Spleen (tissue), 11 donors: ENCODE data around the gene BMPR1A. TPM values are rescaled to one million over a fixed set of nuclear protein-coding genes. Genes with fewer than 3 reads are reported as not detected.

Source experiments
- DNase-seq: peaks from one replicate; pipeline ENCODE4 v3.0.0-alpha.2; 2020
- H3K27ac ChIP-seq, 8 donors: fragments of 200-600 bp; sonication (generic) in 7 of 8; 1 replicate in 4 of 8; 2 replicates in 4 of 8; pipeline versions ENCODE4 v1.5.0 to v1.8.0; 2016 to 2021; ENCODE audit warnings: inconsistent platforms in 4 of 8, mild to moderate bottlenecking in 4 of 8, moderate library complexity in 1 of 8
- H3K27me3 ChIP-seq, 7 donors: fragments of 200-600 bp; sonication (generic) in 6 of 7; replicated peaks in 1 of 7; 1 replicate in 4 of 7; 2 replicates in 3 of 7; pipeline versions ENCODE4 v1.5.0 to v1.8.0; 2016 to 2021; ENCODE audit warnings: inconsistent platforms in 3 of 7, mild to moderate bottlenecking in 1 of 7
- H3K36me3 ChIP-seq, 6 donors: fragments of 200-600 bp; sonication (generic) in 5 of 6; 1 replicate in 4 of 6; 2 replicates in 2 of 6; pipeline versions ENCODE4 v1.5.0 to v1.8.0; 2016 to 2021; ENCODE audit warnings: inconsistent platforms in 2 of 6
- H3K4me1 ChIP-seq, 6 donors: fragments of 200-600 bp; sonication (generic) in 5 of 6; 1 replicate in 3 of 6; 2 replicates in 3 of 6; pipeline versions ENCODE4 v1.5.0 to v1.8.0; 2016 to 2021; ENCODE audit warnings: inconsistent platforms in 3 of 6
- H3K4me3 ChIP-seq, 8 donors: fragments of 200-600 bp; sonication (generic) in 7 of 8; 1 replicate in 4 of 8; 2 replicates in 4 of 8; pipeline versions ENCODE4 v1.5.0 to v1.8.0; 2016 to 2021; ENCODE audit warnings: inconsistent platforms in 4 of 8, mild to moderate bottlenecking in 4 of 8, moderate library complexity in 2 of 8
- H3K9me3 ChIP-seq, 8 donors: fragments of 200-600 bp; sonication (generic) in 7 of 8; 1 replicate in 4 of 8; 2 replicates in 4 of 8; pipeline versions ENCODE4 v1.5.0 to v1.8.0; 2016 to 2021; ENCODE audit warnings: inconsistent platforms in 4 of 8
- POLR2A ChIP-seq, 3 donors: fragments of 450-650 bp; IDR thresholded peaks; one replicate each; pipeline ENCODE4 v1.5.1; 2017; ENCODE audit warnings: antibody characterized with exemption in 3 of 3, mild to moderate bottlenecking in 1 of 3
- POLR2AphosphoS5 ChIP-seq, 3 donors: sonication (generic); formaldehyde crosslinking; IDR thresholded peaks; one replicate each; pipeline ENCODE4 v1.5.1; 2017; ENCODE audit warnings: antibody characterized with exemption in 3 of 3
- WGBS, 5 donors: extraction: QIAGEN DNeasy Blood & Tissue Kit in 3 of 5; methylation state at CpG; one replicate each; pipeline versions ENCODE4 v1.1.5 to v1.1.7; 2013 to 2018; 5-methylcytosine and 5-hydroxymethylcytosine counted together
- intact Hi-C: fragments of 100-400 bp; cut with DNase I; formaldehyde crosslinking; loops from one replicate; pipeline ENCODE4 v1.15.0; 2023; ENCODE audit warnings: low total_unique reads
- polyA plus RNA-seq, 3 donors: library from polyadenylated mRNA; stranded (reverse); fragments of 200-250 nt; gene quantifications; one replicate each; pipeline ENCODE4 v1.2.1, GENCODE V29; 2013
- total RNA-seq, 7 donors: library from RNA; depleted of rRNA in 3 of 7; stranded (reverse); fragments of >200 nt in 3 of 7; fragmentation: NEBNext Ultra II Directional in 4 of 7; extraction: Animal tissue kit (Norgen Biotek cat#: 25700) in 4 of 7; gene quantifications; one replicate each; pipeline versions ENCODE4 v1.1.0 to v1.2.1, GENCODE V29; 2016 to 2021
- TF ChIP-seq, protein P1 (sequence below), 11 experiments: fragments of 200-600 bp in 7 of 11; fragments of 450-650 bp in 4 of 11; sonication (generic) in 4 of 11; IDR thresholded peaks in 8 of 11; conservative IDR thresholded peaks in 3 of 11; 1 replicate in 7 of 11; 2 replicates in 4 of 11; pipeline versions ENCODE4 v1.4.0 to v1.8.0; 2016 to 2021; ENCODE audit warnings: antibody characterized with exemption in 11 of 11, inconsistent platforms in 4 of 11, mild to moderate bottlenecking in 1 of 11
- donor health status: healthy with polysubstance abuse.
- donor health status: DM: no; HTN: no; CAD: no; lungs with moderate emphysema.
- donor health status: DM: no; HTN: no; CAD: no.
- donor health status: Bipolar disorder and iron deficiency.
- donor health status: healthy.
- donor health status: DM: no; HTN: no; CAD: no.
- donor health status: DM: yes; HTN: yes; CAD: no.

The BMPR1A gene
- total and polyA plus RNA-seq, 10 donors: 1.3 to 17.9 (median 10.2) TPM

GRCh38 chr10:86708068-86708782 is 48.2 kb upstream of the BMPR1A start:
- DNase-seq: peak; percentile 71
- Histone ChIP-seq H3K4me1 (peaks cover 9 to 27% (median 19%) of the 10 kb centered on the region in 6 donors), H3K27me3 (peaks cover 0 to 66% (median 16%) of the 10 kb centered on the region in 7 donors), H3K9me3 (no peaks in the 10 kb centered on the region), H3K4me3 (no peak overlapping the region), H3K27ac (no peak overlapping the region), H3K36me3 (no peaks in the 10 kb centered on the region)
- intact Hi-C loops: loop anchor here (10.0 kb wide), 1 partner anchor 187 kb away; no protein-coding TSS in a partner anchor
- 85 to 98% (median 90%) methylated on average over 7 to 8 of the region's 8 CpGs for WGBS, 5 donors
- TF ChIP-seq POLR2A (IDR thresholded peaks at IDR 0.05) (no peak), POLR2AphosphoS5 (IDR thresholded peaks at IDR 0.05) (no peak)
- TF ChIP-seq, protein P1, sequence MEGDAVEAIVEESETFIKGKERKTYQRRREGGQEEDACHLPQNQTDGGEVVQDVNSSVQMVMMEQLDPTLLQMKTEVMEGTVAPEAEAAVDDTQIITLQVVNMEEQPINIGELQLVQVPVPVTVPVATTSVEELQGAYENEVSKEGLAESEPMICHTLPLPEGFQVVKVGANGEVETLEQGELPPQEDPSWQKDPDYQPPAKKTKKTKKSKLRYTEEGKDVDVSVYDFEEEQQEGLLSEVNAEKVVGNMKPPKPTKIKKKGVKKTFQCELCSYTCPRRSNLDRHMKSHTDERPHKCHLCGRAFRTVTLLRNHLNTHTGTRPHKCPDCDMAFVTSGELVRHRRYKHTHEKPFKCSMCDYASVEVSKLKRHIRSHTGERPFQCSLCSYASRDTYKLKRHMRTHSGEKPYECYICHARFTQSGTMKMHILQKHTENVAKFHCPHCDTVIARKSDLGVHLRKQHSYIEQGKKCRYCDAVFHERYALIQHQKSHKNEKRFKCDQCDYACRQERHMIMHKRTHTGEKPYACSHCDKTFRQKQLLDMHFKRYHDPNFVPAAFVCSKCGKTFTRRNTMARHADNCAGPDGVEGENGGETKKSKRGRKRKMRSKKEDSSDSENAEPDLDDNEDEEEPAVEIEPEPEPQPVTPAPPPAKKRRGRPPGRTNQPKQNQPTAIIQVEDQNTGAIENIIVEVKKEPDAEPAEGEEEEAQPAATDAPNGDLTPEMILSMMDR (IDR thresholded peaks at IDR 0.05 in 8 of 11, conservative IDR thresholded peaks at IDR 0.05 in 3 of 11): no peak

DNA sequence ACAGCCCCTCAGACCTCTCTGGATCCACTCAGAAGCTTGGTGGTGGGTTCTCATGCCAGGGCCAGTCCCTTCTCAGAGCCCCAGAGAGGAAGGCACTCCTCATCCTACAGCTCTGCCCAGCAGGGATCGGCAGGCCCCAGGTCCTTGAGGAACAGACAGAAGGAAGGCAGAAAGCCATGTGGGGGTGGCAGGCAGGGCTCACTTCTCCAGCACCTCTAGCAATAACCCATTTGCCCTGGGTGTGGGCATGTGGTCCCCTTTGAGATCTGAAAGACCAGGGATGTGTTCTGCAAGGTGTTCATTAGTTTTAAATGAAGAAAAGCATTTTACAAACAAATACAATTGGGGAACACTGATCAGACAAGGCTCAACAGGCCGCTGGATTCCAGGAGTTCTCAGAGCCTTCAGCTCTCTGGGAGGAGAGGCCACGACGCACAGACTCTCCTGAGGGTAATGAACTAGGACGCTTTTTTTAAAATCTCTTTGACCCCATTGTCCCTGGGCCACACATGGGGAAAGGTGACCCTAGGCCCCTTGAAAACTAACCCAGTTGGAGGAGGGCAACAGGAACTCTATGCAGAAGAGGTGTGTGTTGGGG is 47.5 kb upstream of the BMPR1A start:
- intact Hi-C loops: loop anchor here (10.0 kb wide), 1 partner anchor 186 kb away; no protein-coding TSS in a partner anchor

DNA sequence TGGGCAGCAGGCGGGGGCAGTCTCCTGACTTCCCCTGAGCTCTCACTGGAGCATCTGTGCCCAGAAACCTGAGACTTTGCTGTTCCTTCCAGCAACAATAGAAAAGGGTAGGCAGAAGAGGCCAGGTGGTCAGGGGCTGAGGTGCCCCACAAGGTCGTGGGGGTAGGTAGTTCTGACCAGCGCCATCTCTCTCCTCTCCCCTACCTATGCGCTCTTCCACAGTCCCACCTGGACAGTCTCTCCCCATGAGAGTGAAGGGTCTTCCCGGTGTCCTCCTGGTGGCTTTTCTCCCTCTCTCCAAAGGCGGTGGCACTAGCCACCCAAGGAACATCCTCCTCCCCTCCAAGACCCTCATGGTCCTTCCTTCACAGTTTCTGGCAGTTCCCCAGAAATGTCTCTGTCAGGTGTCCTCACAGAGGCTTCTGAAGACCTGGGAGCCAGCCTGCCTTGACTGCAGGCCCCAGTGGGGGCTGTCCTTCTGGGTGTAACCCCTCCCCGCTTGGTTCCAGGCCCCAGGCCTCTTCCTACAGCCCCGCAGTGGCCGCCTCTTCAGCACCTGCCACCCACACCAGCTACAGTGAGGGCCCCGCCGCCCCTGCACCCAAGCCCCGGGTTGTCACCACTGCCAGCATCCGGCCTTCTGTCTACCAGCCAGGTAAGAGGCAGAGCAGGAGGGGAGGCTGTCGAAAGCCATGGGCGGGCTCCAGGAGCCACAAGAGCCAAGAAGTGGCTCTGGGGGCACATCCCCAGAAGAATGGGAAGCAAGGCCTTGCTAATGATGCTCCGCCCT is 46.8 kb upstream of the BMPR1A start:
- TF ChIP-seq, protein P1 (IDR thresholded peaks at IDR 0.05 in 8 of 11, conservative IDR thresholded peaks at IDR 0.05 in 3 of 11): no peak
- TF ChIP-seq POLR2AphosphoS5 (IDR thresholded peaks at IDR 0.05) (no peak), POLR2A (IDR thresholded peaks at IDR 0.05) (no peak)
- 91 to 96% (median 93%) methylated on average over 14 to 16 of the region's 16 CpGs for WGBS, 5 donors
- H3K4me1 ChIP-seq: peaks cover 9 to 27% (median 19%) of the 10 kb centered on the region in 6 donors
- no peaks in the 10 kb centered on the region for H3K9me3 ChIP-seq
- intact Hi-C loops: loop anchor here (10.0 kb wide), 1 partner anchor 185 kb away; no protein-coding TSS in a partner anchor
- H3K4me3 ChIP-seq: no peak overlapping the region
- no peaks in the 10 kb centered on the region for H3K36me3 ChIP-seq
- peaks cover 0 to 66% (median 16%) of the 10 kb centered on the region in 7 donors for H3K27me3 ChIP-seq
- peak; percentile 78 for DNase-seq
- H3K27ac ChIP-seq: no peak overlapping the region

More for the DNA sequence above, 47.5 kb upstream of the BMPR1A start:
- Histone ChIP-seq H3K27me3 (peaks cover 0 to 66% (median 16%) of the 10 kb centered on the region in 7 donors), H3K9me3 (no peaks in the 10 kb centered on the region), H3K36me3 (no peaks in the 10 kb centered on the region), H3K27ac (no peak overlapping the region), H3K4me1 (peaks cover 9 to 27% (median 19%) of the 10 kb centered on the region in 6 donors), H3K4me3 (no peak overlapping the region)
- WGBS, 5 donors: 84 to 92% (median 86%) methylated on average over 5 of the region's 5 CpGs
- DNase-seq: peak; percentile 55
- no peak for TF ChIP-seq POLR2A (IDR thresholded peaks at IDR 0.05)

GRCh38 chr10:86710987-86711512 is 45.4 kb upstream of the BMPR1A start:
- Histone ChIP-seq H3K4me1 (peaks cover 9 to 27% (median 19%) of the 10 kb centered on the region in 6 donors), H3K36me3 (no peaks in the 10 kb centered on the region), H3K9me3 (no peaks in the 10 kb centered on the region), H3K4me3 (peak overlapping the region; percentile 41 to 94 (median 68)), H3K27me3 (peaks cover 0 to 74% (median 16%) of the 10 kb centered on the region in 7 donors), H3K27ac (peak overlapping the region; percentile 59 to 96 (median 94))
- intact Hi-C loops: no loop called here
- peak; percentile 96 for DNase-seq
- TF ChIP-seq POLR2A (IDR thresholded peaks at IDR 0.05) (peak in 1 of 3 donors; percentile 41), POLR2AphosphoS5 (IDR thresholded peaks at IDR 0.05) (peak; percentile 81 to 89 (median 85))
- TF ChIP-seq, protein P1 (IDR thresholded peaks at IDR 0.05 in 8 of 11, conservative IDR thresholded peaks at IDR 0.05 in 3 of 11): peak; percentile 46 to 91 (median 86)
- 5 to 13% (median 6%) methylated on average over 18 to 46 of the region's 46 CpGs for WGBS, 5 donors
